GM23338 (cell line): ENCODE results near the gene SNUPN.

Experiments
- CREB1 ChIP-seq: fragments of 250-450 bp; sonication (Bioruptor Pico); IDR thresholded peaks from 2 replicates; pipeline ENCODE4 v1.5.0; 2020; ENCODE audit warnings: low read depth, mild to moderate bottlenecking, moderate library complexity
- EZH2 ChIP-seq: fragments of 200-600 bp; sonication (generic); IDR thresholded peaks from one replicate; pipeline ENCODE4 v1.8.0; 2017; ENCODE audit warnings: antibody characterized with exemption, mild to moderate bottlenecking, low read depth; ENCODE audit not compliant: unreplicated experiment
- EZH2phosphoT487 ChIP-seq: fragments of 200-600 bp; sonication (generic); IDR thresholded peaks from one replicate; pipeline ENCODE4 v1.8.1; 2018; ENCODE audit warnings: antibody characterized with exemption; ENCODE audit not compliant: unreplicated experiment
- JUNB ChIP-seq: IDR thresholded peaks from one replicate; pipeline ENCODE4 v1.6.1; 2016; ENCODE audit warnings: antibody characterized with exemption; ENCODE audit not compliant: unreplicated experiment
- POLR2AphosphoS5 ChIP-seq: IDR thresholded peaks from 2 replicates; pipeline ENCODE4 v1.6.1; 2016; ENCODE audit warnings: antibody characterized with exemption, low read depth
- ZNF331 ChIP-seq: fragments of 250-450 bp; sonication (Bioruptor Pico); IDR thresholded peaks from 2 replicates; pipeline ENCODE4 v1.5.0; 2020; ENCODE audit warnings: low read depth, mild to moderate bottlenecking, moderate library complexity
- TF ChIP-seq, protein P1 (sequence below), 2 experiments: fragments of 200-600 bp in 1 of 2; sonication (generic) in 1 of 2; conservative IDR thresholded peaks; 2 replicates each; pipeline versions ENCODE4 v1.5.1 to v1.6.1; 2016 to 2017; ENCODE audit warnings: antibody characterized with exemption in 2 of 2, low read depth in 2 of 2, mild to moderate bottlenecking in 2 of 2, moderate library complexity in 1 of 2
- TF ChIP-seq, protein P2 (sequence below): IDR thresholded peaks from one replicate; pipeline ENCODE4 v1.6.1; 2018; ENCODE audit warnings: antibody characterized with exemption; ENCODE audit not compliant: unreplicated experiment
- TF ChIP-seq, protein P3 (sequence below): fragments of 250-450 bp; sonication (Bioruptor Pico); IDR thresholded peaks from 2 replicates; pipeline ENCODE4 v1.5.0; 2020; ENCODE audit warnings: mild to moderate bottlenecking, moderate library complexity

DNA sequence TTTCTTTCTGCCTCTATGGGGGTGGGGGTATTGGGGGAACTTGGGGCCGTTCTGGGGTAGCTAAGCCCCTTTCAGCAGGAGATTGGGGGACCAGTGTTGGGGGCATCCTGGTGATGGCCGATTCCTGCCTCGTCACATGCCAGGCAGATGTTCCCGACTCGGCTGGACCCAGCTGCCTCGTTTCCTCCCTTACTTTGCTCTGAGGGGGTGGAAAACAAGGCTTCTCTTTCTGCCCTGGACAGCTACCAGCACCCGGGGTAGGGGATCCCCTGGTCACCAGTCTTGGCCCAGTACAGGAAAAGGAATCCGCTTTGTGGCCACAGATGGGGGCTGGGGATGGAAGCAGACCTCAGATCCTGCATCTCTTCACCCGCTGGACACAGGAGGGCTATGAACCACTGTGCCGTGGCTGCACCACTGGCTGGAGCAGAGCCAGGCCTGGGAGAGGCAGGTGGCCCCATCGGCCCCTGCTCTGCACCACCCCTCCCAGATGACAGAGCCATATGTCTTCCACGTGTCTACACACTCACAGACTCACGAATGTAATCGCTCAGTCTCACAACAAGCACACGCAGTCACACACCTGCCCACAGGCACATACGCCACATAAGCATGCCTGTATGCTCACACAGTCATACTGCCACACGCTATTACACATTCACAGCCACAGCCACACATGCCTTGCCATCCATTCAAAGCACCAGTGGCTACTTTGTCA, 34.6 kb upstream of the SNUPN start:
- no peak for TF ChIP-seq POLR2AphosphoS5
- TF ChIP-seq EZH2: no peak
- no peak for TF ChIP-seq EZH2phosphoT487
- TF ChIP-seq, protein P1, sequence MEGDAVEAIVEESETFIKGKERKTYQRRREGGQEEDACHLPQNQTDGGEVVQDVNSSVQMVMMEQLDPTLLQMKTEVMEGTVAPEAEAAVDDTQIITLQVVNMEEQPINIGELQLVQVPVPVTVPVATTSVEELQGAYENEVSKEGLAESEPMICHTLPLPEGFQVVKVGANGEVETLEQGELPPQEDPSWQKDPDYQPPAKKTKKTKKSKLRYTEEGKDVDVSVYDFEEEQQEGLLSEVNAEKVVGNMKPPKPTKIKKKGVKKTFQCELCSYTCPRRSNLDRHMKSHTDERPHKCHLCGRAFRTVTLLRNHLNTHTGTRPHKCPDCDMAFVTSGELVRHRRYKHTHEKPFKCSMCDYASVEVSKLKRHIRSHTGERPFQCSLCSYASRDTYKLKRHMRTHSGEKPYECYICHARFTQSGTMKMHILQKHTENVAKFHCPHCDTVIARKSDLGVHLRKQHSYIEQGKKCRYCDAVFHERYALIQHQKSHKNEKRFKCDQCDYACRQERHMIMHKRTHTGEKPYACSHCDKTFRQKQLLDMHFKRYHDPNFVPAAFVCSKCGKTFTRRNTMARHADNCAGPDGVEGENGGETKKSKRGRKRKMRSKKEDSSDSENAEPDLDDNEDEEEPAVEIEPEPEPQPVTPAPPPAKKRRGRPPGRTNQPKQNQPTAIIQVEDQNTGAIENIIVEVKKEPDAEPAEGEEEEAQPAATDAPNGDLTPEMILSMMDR (conservative IDR thresholded peaks at IDR 0.05; ENCODE audit: low read depth in 2 of 2): no peak
- TF ChIP-seq CREB1 (CRISPR knock-in tag): no peak
- no peak for TF ChIP-seq JUNB
- TF ChIP-seq, protein P2, sequence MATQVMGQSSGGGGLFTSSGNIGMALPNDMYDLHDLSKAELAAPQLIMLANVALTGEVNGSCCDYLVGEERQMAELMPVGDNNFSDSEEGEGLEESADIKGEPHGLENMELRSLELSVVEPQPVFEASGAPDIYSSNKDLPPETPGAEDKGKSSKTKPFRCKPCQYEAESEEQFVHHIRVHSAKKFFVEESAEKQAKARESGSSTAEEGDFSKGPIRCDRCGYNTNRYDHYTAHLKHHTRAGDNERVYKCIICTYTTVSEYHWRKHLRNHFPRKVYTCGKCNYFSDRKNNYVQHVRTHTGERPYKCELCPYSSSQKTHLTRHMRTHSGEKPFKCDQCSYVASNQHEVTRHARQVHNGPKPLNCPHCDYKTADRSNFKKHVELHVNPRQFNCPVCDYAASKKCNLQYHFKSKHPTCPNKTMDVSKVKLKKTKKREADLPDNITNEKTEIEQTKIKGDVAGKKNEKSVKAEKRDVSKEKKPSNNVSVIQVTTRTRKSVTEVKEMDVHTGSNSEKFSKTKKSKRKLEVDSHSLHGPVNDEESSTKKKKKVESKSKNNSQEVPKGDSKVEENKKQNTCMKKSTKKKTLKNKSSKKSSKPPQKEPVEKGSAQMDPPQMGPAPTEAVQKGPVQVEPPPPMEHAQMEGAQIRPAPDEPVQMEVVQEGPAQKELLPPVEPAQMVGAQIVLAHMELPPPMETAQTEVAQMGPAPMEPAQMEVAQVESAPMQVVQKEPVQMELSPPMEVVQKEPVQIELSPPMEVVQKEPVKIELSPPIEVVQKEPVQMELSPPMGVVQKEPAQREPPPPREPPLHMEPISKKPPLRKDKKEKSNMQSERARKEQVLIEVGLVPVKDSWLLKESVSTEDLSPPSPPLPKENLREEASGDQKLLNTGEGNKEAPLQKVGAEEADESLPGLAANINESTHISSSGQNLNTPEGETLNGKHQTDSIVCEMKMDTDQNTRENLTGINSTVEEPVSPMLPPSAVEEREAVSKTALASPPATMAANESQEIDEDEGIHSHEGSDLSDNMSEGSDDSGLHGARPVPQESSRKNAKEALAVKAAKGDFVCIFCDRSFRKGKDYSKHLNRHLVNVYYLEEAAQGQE: no peak
- TF ChIP-seq, protein P3, sequence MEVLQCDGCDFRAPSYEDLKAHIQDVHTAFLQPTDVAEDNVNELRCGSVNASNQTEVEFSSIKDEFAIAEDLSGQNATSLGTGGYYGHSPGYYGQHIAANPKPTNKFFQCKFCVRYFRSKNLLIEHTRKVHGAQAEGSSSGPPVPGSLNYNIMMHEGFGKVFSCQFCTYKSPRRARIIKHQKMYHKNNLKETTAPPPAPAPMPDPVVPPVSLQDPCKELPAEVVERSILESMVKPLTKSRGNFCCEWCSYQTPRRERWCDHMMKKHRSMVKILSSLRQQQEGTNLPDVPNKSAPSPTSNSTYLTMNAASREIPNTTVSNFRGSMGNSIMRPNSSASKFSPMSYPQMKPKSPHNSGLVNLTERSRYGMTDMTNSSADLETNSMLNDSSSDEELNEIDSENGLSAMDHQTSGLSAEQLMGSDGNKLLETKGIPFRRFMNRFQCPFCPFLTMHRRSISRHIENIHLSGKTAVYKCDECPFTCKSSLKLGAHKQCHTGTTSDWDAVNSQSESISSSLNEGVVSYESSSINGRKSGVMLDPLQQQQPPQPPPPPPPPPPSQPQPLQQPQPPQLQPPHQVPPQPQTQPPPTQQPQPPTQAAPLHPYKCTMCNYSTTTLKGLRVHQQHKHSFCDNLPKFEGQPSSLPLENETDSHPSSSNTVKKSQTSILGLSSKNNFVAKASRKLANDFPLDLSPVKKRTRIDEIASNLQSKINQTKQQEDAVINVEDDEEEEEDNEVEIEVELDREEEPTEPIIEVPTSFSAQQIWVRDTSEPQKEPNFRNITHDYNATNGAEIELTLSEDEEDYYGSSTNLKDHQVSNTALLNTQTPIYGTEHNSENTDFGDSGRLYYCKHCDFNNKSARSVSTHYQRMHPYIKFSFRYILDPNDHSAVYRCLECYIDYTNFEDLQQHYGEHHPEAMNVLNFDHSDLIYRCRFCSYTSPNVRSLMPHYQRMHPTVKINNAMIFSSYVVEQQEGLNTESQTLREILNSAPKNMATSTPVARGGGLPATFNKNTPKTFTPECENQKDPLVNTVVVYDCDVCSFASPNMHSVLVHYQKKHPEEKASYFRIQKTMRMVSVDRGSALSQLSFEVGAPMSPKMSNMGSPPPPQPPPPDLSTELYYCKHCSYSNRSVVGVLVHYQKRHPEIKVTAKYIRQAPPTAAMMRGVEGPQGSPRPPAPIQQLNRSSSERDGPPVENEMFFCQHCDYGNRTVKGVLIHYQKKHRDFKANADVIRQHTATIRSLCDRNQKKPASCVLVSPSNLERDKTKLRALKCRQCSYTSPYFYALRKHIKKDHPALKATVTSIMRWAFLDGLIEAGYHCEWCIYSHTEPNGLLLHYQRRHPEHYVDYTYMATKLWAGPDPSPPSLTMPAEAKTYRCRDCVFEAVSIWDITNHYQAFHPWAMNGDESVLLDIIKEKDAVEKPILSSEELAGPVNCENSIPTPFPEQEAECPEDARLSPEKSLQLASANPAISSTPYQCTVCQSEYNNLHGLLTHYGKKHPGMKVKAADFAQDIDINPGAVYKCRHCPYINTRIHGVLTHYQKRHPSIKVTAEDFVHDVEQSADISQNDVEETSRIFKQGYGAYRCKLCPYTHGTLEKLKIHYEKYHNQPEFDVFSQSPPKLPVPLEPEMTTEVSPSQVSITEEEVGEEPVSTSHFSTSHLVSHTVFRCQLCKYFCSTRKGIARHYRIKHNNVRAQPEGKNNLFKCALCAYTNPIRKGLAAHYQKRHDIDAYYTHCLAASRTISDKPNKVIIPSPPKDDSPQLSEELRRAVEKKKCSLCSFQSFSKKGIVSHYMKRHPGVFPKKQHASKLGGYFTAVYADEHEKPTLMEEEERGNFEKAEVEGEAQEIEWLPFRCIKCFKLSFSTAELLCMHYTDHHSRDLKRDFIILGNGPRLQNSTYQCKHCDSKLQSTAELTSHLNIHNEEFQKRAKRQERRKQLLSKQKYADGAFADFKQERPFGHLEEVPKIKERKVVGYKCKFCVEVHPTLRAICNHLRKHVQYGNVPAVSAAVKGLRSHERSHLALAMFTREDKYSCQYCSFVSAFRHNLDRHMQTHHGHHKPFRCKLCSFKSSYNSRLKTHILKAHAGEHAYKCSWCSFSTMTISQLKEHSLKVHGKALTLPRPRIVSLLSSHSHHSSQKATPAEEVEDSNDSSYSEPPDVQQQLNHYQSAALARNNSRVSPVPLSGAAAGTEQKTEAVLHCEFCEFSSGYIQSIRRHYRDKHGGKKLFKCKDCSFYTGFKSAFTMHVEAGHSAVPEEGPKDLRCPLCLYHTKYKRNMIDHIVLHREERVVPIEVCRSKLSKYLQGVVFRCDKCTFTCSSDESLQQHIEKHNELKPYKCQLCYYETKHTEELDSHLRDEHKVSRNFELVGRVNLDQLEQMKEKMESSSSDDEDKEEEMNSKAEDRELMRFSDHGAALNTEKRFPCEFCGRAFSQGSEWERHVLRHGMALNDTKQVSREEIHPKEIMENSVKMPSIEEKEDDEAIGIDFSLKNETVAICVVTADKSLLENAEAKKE (CRISPR knock-in tag): no peak
- no peak for TF ChIP-seq ZNF331 (CRISPR knock-in tag)
